Renal cortex interstitium (tissue), 11 donors: ENCODE measurements around the gene TMEM183A. TPM values are rescaled to one million over a fixed set of nuclear protein-coding genes. Genes with fewer than 3 reads are reported as not detected.
A peak's percentile ranks its signal among the peaks of the same experiment; 100 is the strongest.

Source experiments
- DNase-seq, 11 donors: peaks; one replicate each; pipeline ENCODE4 v3.0.0-alpha.2; 2013; ENCODE audit warnings: low read depth in 9 of 11, low spot score in 4 of 11; ENCODE audit errors: extremely low read depth in 1 of 11
- polyA plus RNA-seq, 3 donors: library from polyadenylated mRNA; unstranded; fragments of 120-200 nt; gene quantifications; one replicate each; pipeline ENCODE4 v1.2.1, GENCODE V29; 2013; ENCODE audit not compliant: insufficient read length in 3 of 3

TMEM183A gene
- polyA plus RNA-seq, 3 donors, result 74.8 to 81.9 (median 75.7) TPM

DNA sequence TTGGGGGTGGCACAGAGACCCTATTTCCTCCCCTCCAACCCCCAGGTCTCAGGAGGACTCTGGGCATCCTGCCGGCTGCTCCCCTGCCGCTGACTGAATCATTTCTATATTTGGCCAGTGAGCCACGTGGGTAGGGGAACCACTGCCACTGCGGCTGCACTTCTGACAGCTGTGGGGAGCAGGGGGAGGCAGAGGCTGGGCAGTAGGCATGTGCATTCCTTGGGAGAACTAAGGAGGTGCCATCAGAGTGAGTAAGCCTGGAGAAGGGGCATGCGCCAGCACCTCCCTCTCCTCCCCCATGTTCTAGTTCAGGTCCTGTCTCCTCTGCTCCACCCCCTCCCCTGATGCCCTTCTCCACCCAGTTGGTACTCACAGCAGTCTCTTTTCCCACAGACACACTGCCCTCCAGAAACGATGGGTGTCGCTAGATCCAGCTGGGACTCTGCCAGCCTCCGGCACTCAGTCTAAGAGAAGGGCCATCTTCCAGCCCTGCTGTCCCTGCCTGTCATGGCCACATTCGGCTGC, 31.1 kb downstream of the TMEM183A start:
- no peak for DNase-seq

DNA sequence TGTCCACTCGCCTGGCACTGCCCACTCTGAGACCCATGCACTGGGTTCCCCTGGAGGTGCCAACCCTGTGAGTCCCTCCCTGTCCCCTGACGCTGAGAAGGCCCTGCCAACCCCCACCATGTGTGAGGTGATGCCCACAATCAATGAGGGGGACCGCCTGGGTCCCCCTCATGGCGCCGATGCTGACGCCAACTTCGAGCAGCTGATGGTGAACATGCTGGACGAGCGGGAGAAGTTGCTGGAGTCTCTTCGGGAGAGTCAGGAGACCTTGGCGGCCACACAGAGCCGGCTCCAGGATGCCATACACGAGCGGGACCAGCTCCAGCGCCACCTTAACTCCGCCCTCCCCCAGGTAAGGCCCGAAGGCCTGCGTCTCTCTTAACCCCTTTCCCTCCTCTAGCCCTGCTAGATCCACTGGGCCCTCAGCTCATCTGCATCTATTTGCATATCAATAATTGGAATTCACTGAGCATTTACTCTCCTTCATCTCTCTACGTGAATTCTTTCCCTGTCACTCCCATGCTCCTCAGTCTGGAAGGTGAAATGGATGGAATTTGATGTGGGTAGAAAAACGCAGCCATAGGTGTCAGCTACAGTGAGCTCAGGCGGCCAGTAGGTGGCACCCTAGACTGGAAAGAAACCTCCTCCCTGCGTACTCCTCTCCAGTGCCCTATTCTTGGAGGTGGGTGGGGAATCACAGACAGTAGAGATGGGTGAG, 31.9 kb downstream of the TMEM183A start:
- peak in 6 of 11 donors; percentile 46 to 71 (median 60) for DNase-seq

DNA sequence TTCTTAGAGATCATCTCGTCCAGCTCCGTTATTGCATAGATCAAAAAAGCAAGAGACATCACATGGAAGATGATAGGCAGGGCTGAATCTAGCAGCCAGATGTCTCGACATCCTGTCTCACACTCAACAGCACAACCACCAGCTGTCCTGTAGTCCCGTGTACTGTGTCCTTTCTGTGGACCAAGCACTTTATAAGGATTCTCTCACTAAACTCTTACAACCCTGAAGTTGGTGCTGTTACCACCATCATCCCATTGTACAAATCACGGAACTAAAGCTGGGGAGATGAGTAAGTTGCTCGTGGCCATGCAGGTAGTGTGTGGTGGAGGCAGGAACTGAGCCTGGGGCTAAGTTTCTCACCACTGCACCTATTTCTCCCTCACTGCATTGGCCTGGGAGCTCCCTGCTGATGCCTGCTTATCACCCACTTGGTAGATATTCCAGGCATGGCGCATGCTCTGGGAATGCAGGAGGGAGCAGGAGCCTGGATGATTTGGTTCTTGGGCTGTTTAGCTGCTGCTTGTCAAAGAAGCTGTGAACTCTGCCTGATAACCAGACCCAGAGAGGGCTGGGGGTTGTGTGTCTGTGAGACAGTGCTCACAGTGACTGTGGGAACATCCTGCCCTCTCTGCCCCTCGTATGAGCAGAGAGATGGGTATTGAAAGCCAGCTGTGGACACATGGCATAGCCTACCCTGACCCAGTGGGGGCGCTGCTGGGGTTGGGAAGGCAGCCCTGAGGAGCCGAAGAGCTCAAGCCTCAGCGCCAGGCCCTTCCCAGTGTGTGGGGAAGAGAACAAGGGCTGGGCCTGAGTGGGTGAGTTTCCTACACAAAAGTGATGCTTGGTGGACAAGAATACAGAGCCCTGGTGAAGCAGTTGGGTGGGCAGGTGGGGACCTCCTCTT, 32.7 kb downstream of the TMEM183A start:
- no peak for DNase-seq

DNA sequence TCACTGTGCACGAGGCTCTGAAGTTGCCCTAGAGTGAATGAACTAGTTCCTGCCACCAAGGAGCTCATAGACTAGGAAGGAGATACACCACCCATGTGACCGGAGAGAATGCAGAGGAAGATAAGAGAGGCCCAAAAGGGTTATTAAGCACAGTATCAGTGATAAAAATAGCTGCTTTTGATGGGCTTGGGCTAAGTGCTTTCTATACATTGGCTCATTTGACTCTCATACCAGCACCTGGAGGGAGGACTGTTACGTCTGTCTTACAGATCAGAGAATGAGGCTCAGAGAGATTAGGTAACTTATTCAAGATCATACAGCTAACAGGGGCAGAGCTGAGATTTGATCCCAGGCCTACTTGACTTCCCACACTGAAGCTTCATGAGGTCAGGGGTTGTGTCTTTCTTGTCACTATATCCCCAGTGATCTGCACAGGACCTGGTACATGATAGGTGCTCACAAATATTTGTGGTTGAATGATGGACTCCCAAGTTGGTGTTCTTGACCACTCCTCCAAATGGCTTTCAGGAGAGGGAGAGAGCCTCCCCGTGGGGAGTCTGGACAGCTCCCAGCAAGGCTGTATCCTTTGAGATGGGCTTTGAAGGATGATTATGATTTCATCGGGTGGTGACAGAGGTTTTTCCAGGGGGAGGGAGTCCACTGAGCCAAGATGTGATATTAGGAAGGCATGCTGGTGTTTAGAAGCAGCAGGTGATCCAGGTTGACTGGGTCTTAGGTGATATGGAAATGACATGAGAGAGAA, 33.5 kb downstream of the TMEM183A start:
- DNase-seq, result no peak

DNA sequence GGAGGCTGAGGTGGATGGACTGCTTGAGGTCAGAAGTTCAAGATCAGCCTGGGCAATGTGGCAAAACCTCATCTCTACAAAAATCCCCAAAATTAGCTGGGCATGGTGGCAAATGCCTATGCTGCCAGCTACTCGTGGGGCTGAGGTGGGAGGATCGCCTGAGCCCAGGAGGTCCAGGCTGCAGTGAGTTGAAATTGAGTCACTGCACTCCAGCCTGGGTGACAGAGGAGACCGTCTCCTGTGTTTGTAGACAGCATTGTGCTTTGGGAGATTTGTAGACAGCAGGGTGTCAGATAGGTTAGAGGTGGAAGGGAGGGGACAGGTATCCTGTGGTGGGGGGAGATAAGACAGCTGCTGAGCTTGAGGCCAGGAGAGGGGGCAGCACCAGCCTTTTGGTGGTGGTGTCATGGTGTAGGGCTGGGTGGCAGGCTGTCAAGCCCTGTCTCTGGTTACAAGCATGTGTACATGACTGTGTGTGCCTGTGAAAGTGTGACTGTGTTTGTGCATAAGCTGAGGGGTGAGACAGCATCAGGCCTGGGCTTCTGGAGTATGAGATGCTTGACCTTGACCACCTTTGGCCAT, 34.3 kb downstream of the TMEM183A start:
- DNase-seq, result no peak

DNA sequence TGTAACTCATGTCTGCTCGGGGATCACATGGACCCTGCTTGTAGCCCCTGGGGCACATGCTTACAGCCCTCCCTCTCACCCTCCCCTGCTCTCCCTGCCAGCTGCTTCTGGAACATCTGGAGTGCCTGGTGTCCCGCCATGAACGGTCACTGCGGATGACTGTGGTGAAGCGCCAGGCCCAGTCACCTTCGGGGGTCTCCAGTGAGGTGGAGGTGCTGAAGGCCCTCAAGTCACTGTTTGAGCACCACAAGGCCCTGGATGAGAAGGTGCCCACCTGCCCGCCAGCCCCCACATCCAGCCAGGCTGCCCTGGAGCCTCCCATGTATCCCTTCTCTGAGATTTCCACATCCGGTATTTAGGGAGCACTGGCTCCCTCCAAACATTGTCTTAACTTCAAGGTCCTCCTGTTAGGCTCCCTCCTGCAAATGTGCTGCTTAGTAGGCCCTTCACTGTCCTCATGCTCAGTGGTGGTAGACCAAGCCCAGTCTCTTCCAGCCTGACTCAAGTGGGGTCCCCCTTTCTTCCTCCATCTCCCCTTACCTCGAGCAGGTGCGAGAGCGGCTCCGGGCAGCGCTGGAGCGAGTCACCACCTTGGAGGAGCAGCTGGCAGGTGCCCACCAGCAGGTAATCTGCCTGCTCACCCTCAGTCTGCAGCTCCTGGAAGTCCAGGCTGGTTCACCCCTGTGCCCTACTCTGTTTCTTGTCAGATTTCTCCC, 36.8 kb downstream of the TMEM183A start:
- DNase-seq, result no peak

DNA sequence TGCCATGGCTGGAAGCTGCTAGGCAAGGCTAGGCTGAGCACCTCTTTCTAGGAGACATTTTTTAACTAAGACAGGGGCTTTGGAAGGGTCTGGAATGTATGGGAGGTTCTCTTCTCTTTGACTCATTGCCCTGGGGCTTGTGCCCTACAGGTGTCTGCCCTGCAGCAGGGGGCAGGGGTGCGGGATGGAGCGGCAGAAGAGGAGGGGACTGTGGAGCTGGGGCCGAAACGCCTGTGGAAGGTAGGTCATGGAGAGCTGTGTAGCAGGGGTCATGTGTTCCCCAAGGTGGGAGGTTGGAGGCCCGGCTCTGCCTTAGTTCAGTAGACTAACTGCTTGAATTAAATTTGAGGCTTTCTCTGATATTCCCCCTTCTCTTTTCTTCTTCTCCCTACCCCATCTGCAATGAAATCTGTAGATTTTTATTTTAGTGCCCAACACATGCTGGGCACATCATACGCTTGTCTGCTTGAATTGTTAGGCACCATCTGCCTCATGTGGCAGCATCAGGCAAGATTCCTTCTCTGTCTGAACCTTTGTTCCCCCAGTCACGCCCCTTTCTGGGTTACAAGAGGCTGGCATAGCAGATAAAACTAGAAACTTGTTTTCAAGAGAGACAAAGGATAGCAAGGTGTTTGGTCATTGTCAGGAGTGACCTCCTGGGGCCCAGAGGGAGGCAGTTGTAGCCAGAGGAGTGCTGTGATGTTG, 37.5 kb downstream of the TMEM183A start:
- DNase-seq, result no peak

DNA sequence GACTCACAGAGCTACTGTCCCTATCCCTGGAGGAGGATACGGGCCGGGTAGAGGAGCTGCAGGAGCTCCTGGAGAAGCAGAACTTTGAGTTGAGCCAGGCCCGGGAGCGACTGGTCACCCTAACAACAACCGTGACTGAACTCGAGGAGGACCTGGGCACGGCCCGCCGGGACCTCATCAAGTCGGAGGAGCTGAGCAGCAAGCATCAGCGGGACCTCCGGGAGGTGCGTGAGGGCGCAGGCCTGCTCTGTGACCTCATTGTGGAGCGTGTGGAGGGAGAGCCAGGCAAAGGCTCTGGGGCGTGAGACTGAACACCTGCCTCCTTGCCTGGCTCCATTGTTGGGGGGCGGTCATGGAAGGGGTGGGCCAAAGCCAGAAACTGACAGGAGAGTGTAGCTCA, 38.2 kb downstream of the TMEM183A start:
- DNase-seq, result no peak

DNA sequence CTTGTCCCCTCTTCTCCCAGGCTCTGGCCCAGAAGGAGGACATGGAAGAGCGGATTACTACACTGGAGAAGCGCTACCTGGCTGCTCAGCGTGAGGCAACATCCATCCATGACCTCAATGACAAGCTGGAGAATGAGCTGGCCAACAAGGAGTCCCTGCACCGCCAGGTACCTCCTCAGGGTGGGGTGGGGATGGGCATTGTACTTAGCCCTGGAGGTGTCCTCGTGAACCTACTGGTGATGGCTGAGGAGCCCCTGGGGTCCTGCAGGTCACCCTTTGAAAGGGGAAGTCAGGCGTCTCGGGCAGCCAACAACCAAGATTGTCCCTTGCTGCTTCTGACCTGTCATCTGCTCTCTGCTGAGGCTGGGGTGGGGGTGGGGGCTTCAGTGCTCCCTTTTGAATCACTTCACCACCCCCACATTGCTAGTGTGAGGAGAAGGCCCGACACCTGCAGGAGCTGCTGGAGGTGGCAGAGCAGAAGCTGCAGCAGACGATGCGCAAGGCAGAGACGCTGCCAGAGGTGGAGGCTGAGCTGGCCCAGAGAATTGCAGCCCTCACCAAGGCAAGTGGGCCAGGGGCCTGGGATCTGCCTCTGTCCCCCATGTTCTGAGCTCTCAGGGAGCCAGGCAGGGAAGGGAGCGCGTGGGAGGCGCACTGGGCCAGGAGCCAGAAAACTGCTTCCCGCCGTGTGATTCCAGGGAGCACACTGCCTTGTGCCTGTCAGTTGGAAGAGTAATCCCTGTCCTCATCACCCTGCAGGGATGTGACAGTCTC, 38.8 kb downstream of the TMEM183A start:
- DNase-seq, result no peak

DNA sequence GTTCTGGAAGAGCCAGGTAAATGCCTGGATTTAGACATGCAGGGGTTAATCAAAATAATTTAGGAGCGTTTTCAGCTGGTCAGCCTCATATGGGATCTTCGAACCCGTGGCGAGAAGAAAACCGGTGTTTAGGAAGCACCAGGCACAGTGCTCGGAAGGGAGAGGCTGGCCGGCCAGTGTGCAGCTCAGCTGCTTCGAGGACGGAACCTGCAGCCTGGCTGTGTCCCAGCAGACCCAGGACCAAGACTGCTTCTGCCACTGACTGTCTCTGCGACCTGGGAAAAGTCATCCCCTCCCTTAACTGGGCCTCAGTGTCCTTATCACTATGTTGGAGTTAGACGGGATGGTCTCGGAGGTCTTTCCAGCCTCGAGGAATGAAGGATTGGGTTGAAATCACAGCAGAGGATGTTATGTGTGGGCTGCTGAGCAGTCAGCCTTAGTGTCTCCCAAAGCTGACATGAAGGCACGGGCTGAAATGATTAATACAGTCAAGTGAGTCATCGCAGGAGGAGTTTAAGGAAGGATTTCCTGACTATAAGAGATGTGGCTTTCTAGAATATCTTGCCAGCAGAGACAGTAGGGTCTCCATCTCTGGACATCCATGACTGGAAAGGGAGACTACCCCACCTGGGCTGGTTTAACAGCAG, 39.9 kb downstream of the TMEM183A start:
- DNase-seq, result no peak

DNA sequence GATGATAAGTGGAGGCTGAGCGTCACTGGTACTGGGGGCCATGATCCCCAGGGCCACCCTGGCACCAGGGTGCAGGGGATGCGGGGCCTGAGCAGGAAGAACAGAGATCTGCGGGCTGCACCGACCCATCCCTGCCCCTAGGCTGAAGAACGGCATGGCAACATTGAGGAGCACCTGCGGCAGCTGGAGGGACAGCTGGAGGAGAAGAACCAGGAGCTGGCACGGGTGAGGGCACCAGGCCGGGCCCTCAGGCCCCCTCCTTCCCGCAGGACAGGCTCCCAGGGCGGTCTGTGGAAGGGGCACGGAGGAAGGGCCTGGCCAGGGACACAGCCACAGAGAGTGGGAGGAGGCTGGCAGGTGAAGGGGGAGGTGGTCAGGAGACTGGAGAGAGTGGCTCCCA, 40.9 kb downstream of the TMEM183A start:
- no peak for DNase-seq

DNA sequence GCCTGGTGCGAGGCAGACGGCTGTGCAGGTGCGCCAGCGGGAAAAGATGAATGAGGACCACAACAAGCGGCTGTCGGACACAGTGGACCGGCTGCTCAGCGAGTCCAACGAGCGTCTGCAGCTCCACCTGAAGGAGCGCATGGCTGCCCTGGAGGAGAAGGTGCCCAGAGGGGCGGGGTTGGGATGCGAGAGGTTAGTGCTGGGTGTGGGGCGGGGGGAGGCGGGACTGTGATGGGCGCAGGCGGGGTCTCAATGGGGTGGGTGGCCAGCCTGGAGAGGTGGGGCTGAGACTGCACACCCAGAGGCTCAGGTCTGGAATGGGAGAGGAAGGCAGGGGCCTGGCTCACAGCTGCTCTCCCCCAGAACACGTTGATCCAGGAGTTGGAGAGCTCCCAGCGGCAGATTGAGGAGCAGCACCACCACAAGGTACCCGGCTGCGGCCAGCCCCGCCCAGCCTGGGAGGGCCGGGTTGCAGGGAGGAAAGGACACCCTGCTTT, 41.4 kb downstream of the TMEM183A start:
- DNase-seq, result no peak

DNA sequence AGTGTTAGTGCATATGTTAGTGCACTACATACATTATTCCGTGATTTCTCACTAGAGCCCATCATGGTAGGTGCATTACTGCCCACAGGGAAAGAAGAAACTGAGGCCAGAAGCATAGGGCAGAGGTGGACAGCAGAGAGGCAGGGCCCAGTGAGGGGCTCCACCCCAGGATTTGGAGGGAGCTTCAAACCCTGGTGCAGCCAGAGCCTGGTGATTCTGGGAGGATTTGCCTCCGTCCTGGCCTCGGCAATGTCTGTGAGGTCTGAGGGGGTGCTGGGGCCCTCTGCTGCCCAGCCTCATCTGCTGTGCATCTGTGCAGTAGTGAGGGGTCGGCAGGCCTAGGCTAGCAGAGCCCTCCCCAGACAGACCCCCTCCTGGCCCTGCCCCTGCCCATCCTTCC, 41.9 kb downstream of the TMEM183A start:
- no peak for DNase-seq

DNA sequence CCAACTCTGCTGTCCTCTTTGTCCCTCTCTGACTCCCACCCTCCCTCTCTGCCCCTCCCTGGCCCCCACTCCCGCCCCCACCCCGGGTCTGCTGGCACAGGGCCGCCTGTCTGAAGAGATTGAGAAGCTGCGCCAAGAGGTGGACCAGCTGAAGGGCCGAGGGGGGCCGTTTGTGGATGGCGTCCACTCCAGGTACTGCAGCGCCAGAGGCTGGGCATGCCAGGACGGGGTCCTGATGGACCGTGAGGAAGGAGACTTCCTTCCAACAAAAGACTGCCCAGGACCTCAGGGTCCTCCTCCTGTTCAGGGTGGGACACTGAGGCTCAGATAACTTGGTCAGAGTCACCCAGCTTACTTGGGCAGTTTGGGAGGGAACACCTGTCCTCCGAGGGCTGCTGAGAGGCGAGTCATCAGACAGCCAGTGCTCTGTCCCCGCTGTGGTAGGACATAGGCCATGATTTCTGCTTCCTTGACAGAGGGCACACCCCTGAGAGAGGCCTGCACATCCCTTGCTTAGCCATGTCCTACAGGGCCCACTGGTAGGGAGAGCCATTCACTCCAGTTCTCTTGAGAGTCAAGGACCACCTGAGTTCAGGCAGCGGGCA, 42.5 kb downstream of the TMEM183A start:
- DNase-seq, result no peak

DNA sequence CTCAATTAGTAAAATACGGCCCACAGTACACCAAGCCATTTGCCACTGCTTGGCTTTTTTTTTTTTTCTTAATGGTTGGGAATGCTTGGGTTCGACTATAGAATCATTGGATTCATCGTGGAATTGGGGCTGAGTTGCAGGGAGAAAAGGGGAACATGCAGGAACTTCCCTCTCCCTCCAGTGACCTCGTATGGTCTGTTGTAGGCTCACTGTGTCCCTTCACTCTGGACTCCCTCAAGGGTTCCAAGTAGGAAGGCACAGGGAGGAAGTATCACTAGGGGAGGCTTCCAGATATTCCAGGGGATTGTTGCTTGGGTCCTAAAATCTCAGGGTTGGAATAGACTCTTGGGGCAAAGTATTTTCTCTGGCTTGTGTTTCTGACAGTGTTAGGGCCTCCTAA, 43.7 kb downstream of the TMEM183A start:
- no peak for DNase-seq

DNA sequence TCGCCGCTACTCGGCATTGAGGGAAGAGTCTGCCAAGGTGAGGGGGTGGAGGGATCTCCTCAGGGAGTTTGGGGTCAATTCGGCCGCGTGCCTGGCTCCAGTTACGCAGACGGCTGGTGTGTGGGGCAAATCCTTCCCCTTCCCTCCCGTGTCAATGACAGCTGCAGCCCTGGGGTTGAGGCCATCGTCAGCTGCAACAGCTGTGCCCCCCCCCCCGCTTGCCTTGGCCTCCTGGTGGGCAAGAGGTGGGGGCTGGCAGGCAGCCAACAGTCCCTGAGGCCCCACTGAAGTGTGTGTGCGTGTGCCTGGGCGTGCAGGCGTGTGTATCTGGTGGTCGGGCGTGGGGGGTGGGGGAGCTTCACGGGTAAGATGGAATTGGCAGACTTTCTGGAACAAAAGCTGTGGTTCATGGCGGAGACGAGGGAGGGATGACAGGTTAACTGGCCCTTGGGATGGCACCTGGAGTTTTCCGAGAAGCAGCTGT, 44.7 kb downstream of the TMEM183A start:
- DNase-seq, result no peak
